Activated naive CD4-positive, alpha-beta T cell treated with anti-CD3 and anti-CD28 coated beads, Interleukin-2, amount 50 U/mL, for 16 hours (primary cell): ENCODE results near the gene ANK3.

Source experiments
- DNase-seq: peaks from one replicate; pipeline ENCODE4 v3.0.0-alpha.2; 2020

ANK3 gene

DNA sequence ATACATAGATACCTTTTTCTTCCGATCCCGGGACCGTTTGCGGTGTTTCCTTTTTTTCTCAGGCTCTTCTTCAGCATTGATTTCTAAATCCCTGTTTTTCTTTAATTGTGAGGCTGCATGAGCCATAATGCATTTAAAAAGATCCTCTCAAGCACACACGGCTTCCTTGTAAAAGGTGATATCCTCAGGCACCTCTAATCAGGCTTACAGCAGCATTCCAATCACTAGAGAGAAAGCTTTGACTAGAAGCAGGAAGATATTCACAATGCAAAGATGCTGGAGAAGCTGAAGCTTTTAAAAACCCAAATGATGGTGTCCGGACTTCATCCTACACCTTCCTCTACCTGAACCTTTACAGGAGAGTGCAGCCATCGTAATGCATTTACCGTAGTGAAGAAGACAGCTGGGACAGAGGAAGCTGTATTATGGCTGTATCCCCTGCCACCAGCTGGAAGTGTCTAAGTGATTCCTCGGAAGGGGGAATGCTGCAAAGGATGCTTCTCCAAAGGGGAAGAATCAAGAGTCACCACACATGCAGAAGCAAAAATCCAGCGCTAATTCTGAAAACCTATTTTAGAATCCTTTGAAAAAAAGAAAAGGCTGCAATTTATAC lies at the start of gene ANK3:
ANK3 (minus strand) TSS at position 463 of the 613 bp plus-strand sequence; CDS start at position 126, 337 bp downstream.
- DNase-seq, result no peak

GRCh38 chr10:60434418-60435046 lies 44.9 kb upstream of the ANK3 start:
- no peak for DNase-seq

DNA sequence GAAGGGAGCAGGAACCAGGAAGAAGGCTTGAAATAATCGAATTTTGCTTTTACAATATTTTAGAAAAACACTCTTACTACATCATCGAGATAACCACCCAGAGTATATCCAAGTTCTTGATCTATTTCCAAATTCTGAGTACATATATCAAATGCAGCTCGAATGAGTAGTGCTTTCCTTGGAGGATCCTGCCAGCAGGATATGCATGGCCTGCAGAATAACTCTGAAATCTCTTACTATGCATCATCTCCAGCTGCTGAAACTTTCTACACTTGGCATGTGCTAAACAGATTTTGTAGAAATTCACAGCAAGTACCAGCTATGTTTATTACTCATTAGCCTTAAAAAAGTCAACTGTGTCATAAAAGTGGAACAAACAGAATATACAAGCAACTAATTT lies 44.0 kb upstream of the ANK3 start:
- no peak for DNase-seq

DNA sequence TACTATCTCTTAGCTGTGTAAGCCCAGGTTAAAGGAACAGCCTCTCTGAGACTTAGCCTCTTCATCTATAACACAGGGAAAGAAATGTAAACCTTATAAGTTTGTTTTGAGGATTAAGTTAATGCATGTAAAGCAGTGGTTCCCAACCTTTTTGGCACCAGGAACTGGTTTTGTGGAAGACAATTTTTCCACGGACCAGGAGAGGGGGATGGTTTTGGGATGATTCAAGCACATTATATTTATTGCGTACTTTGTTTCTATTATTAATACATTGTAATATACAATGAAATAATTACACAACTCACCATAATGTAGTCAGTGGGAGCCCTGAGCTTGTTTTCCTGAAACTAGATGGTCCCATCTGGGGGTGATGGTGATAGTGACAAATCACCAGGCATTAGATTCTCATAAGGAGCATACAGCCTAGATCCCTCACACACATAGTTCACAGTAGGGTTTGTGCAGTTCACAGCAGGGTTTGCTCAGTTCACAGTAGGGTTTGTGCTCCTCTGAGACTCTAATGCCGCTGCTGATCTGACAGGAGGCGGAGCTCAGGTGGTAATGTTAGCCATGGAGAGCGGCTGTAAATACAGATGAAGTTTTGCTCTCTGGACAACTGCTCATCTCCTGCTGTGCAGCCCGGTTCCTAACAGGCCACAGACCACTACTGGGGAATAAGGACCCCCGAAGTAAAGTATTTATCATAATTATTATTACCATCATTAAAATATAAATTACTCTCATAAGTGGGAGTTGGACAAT lies 41.3 kb upstream of the ANK3 start:
- no peak for DNase-seq

- no peak for DNase-seq
Observed at GRCh38 chr10:60430017-60430416, 40.3 kb upstream of the ANK3 start.

- DNase-seq, result no peak
Observed at GRCh38 chr10:60429084-60429849, 39.6 kb upstream of the ANK3 start.

- DNase-seq, result no peak
Observed at GRCh38 chr10:60428387-60428737, 38.7 kb upstream of the ANK3 start.

DNA sequence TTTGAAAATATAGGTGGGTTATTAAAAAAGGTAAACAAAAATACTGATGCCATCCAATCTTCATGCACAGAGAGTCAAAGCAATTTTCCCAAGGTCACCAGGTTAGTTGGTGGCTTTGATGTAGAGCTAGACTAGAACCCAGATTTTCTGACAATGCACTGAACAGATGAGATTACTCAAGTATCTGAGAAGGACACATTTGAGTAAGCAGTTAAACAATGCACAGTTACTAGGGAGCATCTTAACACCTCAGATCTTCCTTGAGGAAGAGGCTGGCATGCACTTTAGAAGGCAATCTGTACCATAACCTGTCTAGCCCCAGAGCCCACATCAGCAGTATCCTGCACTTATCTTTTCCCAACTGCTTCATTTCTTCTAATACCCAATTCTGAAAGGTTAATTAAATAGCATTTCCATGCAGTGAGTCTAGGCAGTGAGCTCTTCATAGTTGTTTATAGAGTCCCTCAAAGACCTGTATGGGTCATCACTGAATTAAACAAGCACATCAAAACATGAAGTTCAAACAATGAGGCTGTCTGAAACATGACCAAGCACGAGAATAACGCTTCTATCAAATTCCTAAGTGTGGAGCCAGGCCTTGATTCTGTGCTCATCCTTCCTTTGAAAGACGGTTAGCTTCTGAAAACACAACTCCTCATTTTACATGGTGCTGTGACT lies 38.2 kb upstream of the ANK3 start:
- DNase-seq, result no peak

- DNase-seq, result no peak
Observed at GRCh38 chr10:60427148-60427547, 37.5 kb upstream of the ANK3 start.

GRCh38 chr10:60426425-60426824 lies 36.8 kb upstream of the ANK3 start:
- no peak for DNase-seq

GRCh38 chr10:60425392-60426110 lies 35.9 kb upstream of the ANK3 start:
- no peak for DNase-seq

- no peak for DNase-seq
Observed at GRCh38 chr10:60424971-60425370, 35.3 kb upstream of the ANK3 start.

DNA sequence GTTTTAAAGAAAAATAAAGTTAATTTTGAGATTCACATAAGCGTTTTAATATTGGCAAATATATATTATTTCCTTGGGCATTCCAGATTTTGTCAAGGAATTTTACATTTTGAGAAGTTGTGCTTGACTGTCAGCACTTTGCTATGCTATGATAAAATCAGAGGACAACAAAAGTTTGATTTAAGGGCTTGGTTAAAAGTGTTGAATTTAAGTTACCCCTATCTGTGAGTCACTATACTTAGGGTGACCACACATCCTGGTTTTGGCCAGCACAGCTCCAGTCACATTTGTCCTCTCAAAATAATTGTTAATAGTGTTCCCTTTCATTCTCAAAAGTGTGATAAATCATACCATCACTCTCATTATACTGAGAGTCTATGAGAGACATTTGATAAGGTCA lies 34.2 kb upstream of the ANK3 start:
- DNase-seq, result no peak

DNA sequence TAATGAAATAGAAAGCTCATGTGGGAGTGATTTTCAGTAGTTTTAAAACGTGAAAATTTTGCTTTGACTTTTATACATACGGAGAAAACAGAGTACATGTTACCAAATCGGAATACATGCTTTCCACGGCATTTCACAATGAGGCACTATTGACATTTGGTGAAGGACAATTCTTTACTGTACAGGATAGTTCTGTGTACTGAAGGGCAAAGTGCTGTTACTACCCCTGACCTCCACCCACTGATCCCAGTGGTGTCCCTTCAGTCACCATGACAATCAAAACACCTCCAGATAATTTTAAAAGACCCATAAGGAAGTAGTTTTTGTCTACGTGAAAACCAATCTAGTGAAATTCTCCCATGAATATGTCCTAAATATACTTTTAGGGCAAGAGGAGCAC lies 33.1 kb upstream of the ANK3 start:
- no peak for DNase-seq

DNA sequence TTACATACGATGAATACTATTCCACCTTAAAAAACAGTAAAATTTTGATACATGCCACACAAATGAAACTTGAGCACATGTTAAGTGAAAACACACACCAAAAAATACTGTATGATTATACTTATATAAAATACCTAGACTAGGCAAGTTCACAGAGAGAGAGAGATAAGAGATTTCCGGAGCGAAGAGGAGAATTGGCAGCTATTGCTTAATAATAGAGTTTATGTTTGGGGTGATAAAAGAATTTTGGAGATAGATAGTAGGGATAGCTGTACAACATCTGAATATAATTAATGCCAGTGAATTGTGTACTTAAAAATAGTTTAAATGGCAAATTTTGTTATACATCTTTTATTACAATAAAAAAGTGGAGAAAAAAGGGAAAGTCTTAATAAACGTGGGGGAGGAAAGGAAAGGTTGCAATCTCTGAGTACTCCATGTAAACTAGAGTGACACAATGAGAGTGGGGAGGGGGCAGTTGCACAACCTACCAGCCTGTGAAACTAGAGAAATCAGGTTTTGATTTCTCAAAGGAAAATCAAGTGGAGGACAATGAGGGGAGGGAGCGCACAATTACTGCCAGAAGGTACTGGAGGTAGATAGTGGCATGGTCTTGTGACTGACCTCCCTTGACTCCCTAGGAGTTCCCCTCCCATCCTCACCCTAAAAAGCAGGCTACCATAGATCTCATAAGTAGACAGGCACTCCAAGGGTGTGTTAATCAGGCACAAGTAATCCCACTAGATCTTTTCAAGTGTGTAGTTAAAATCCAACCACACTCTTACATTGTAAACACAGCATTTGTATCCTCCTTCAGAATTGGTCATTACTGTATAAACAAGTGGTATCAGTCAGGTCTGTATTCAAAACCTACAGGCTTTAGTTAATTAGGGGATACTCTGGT lies 31.6 kb upstream of the ANK3 start:
- no peak for DNase-seq

GRCh38 chr10:60419249-60419648 lies 29.6 kb upstream of the ANK3 start:
- no peak for DNase-seq

DNA sequence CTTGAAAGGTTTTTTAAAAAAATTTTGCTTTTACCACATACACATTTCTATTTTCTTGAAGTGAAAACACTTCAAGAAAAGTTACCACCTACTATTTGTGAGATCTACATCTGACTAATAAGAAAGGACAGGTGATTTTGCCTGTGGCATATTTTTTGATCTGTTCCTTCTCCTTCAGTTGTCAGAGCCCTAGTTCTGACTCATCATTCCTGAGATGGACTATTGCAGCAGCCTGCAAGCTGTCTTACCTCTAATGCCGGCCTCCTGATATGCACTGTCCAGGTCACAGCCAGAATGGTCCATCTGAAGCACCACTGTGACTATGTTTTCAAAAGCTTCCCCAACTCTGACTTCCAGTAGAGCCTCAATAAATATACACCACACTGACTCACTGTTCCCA lies 28.2 kb upstream of the ANK3 start:
- no peak for DNase-seq

- no peak for DNase-seq
Observed at GRCh38 chr10:60417024-60417423, 27.3 kb upstream of the ANK3 start.

- DNase-seq, result no peak
Observed at GRCh38 chr10:60414877-60415585, 25.4 kb upstream of the ANK3 start.

GRCh38 chr10:60414111-60414510 lies 24.4 kb upstream of the ANK3 start:
- DNase-seq, result no peak
